Neural progenitor cell (in vitro differentiated cells): Measurements from ENCODE around the gene HS3ST3B1.

Experiments used
- CTCF ChIP-seq: fragments of 200-600 bp; sonication (generic); IDR thresholded peaks from 2 replicates; pipeline ENCODE4 v1.5.1; 2017; ENCODE audit warnings: antibody characterized with exemption, mild to moderate bottlenecking
- EZH2 ChIP-seq: fragments of 200-600 bp; sonication (generic); IDR thresholded peaks from 2 replicates; pipeline ENCODE4 v1.6.1; 2017; ENCODE audit warnings: antibody characterized with exemption, mild to moderate bottlenecking, moderate library complexity
- EZH2phosphoT487 ChIP-seq: fragments of 200-600 bp; sonication (generic); IDR thresholded peaks from 2 replicates; pipeline ENCODE4 v1.6.1; 2017; ENCODE audit warnings: antibody characterized with exemption

- no peak for TF ChIP-seq EZH2
- no peak for TF ChIP-seq CTCF
- TF ChIP-seq EZH2phosphoT487 = no peak
These were observed 9.7 kb downstream of the HS3ST3B1 start for GRCh38 chr17:14310605-14311004.
